NCI-H510A (cell line): ENCODE data around the gene MUC3A.
"Not testable (repeated sequence)": the region's sequence is repeated elsewhere in the genome, so short reads cannot be mapped to it uniquely, and the experiment has no call there.

ENCODE experiments used
- DNase-seq: peaks from one replicate; lab custom pipeline; 2025; lab: John Stamatoyannopoulos, UW

The MUC3A gene

DNA sequence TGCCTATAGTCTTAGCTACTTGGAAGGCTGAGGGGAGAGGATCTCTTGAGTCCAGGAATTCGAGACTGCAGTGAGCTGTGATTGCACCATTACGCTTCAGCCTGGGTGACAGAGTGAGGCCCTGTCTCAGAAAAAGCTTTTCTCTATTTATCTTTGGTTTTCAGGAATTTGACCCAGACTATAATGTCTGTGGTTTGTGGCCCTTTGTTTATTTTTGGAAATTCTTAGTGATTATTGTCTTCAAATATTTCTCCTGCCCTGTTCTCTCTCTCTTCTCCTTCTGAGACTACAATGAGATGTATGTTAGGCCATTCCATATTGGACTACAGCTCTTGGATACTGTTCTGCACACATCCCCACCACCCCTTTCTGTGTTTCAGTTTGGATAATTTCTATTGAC lies 24.7 kb downstream of the MUC3A start:
- no peak for DNase-seq

DNA sequence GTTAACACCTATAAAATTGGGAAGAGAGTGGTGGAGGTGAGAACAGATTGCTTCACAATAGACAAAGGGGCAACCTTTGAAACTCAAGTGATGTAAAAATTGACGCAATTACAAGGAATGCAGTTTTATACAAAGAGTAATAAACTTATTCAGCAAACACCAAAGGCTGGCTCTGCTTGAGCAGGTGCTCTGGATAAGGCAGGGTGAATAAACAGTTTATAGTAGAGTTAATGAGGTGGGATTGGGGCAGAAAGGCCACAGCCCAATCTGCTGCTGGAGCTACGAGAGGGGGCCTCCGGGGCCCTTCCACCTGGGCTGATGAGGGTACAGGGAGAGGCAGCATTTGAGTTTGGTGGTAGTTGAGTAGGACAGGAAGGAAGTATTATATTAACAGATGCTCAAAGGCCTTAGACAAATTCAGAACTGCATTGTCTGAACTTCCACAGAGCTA lies 26.1 kb downstream of the MUC3A start:
- no peak for DNase-seq

DNA sequence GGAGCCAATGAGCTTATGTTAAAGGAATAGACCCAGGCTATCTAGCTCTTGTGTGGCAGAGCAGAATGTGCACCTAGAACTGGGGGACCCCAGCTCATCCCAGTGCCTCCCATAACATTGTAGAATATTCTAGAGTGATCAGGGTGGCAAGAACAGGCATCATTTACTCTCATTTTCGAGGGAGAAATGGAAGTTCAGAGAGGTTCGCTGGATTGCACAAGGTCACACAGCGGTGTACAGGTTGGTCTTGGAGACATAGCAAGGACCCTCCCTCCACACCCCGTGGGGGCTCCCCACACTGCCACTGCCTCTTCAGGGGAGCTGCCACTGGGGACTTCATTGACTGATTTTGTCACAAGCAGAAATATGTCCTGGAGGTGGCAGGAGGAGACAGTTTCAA lies 29.0 kb downstream of the MUC3A start:
- no peak for DNase-seq

DNA sequence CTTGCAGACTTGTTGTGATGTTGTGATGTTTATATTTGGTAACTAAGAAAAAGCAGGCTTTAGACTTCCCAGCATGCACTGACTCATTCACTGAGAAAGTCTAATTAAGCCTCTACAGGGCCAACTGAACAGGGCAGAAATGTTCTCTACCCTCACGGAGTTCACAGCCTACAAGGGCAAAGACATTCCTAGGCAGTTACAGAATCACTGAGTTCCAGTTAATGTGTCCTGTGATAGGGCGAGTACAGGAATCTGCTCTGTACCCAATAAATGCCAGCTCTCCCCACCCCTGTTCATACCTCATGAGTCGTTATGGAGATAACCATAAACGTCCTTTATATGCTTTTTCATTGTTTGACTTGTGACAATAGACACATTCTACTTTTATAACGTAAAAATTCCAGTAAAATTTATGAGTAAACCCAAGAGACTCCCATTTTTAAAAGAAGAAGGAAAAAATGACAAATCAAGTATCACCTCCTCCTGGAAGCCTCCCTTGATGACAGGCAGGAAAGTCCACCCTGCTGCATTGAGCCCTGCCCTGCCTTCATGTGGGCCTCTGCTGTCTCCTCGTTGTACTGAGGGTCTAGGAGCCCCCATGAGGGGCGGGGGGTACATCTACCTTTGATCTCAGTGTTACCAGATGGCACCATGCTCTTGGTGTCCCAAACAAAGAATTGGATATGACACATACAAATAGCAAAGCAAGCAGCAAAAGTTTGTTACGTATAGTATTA lies 34.3 kb downstream of the MUC3A start:
- no peak for DNase-seq

DNA sequence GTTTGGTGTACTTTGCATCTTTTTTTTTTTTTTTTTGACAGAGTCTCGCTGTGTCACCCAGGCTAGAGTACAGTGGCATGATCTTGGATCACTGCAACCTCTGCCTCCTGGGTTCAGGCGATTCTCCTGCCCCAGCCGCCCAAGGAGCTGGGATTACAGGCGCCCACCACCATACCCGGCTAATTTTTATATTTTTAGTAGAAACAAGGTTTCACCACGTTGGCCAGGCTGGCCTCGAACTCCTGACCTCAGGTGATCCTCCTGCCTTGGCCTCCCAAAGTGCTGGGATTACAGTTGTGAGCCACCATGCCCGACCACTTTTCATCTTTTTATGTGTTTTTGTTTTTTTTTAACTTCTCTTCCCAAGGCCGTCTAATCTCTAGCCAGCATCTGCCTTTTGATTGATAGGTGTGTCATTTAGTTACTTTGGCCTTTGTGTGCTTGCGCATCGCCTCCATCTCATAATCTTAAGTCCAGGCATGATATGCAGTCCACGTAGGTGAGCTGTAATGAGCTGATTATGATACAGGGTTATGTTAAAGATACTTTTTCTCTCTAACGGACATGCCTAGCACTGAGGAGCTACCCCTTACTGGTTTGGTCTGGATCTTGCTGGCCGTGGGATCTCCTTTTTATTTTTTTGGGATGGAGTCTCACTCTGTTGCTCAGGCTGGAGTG lies 35.0 kb downstream of the MUC3A start:
- DNase-seq: not testable (repeated sequence)

DNA sequence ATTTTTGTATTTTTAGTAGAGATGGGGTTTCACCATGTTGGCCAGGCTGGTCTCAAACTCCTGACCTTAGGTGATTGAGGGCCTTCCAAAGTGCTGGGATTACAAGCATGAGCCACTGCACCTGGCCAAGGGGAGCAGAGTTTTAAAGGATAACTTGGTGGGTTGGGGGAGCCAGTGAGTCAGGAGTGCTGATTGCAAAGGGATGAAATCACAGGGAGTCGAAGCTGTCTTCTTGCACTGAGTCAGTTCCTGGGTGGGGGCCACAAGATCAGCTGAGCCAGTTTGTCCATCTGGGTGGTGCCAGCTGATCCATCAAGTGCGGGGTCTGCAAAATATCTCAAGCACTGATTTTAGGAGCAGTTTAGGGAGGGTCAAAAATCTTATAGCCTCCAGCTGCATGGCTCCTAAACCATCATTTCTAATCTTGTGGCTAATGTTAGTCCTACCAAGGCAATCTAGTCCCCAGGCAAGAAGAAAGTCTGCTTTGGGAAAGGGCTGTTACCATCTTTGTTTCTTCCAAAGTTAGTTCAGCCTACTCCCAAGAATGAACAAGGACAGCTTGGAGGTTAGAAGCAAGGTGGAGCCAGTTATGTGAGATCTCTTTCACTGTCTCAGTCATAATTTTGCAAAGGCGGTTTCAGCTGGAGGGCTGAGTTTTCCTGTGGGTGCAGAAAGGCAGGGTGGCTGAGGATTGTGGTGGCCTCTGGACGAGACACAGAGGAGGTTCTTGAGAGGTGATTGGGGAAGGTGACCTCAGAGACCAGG lies 35.9 kb downstream of the MUC3A start:
- DNase-seq: not testable (repeated sequence)

DNA sequence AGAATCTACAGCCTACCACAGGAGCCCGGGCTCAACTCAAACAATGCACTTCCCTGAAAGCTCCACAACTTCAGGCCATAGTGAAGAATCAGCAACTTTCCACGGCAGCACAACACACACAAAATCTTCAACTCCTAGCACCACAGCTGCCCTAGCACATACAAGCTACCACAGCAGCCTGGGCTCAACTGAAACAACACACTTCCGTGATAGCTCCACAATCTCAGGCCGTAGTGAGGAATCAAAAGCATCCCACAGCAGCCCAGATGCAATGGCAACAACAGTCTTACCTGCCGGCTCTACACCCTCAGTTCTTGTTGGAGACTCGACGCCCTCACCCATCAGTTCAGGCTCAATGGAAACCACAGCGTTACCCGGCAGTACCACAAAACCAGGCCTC lies 42.3 kb downstream of the MUC3A start:
- DNase-seq: no peak

DNA sequence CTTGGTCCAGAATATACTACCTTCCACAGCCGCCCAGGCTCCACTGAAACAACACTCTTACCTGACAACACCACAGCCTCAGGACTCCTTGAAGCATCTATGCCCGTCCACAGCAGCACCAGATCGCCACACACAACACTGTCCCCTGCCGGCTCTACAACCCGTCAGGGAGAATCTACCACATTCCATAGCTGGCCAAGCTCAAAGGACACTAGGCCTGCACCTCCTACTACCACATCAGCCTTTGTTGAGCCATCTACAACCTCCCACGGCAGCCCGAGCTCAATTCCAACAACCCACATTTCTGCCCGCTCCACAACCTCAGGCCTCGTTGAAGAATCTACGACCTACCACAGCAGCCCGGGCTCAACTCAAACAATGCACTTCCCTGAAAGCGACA lies 42.9 kb downstream of the MUC3A start:
- not testable (repeated sequence) for DNase-seq

DNA sequence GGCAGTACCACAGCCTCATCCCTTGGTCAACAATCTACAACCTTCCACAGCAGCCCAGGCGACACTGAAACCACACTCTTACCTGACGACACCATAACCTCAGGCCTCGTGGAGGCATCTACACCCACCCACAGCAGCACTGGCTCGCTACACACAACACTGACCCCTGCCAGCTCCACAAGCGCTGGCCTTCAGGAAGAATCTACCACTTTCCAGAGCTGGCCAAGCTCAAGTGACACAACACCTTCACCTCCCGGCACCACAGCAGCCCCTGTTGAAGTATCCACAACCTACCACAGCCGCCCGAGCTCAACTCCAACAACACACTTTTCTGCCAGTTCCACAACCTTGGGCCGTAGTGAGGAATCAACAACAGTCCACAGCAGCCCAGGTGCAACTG lies 45.3 kb downstream of the MUC3A start:
- DNase-seq: not testable (repeated sequence)

DNA sequence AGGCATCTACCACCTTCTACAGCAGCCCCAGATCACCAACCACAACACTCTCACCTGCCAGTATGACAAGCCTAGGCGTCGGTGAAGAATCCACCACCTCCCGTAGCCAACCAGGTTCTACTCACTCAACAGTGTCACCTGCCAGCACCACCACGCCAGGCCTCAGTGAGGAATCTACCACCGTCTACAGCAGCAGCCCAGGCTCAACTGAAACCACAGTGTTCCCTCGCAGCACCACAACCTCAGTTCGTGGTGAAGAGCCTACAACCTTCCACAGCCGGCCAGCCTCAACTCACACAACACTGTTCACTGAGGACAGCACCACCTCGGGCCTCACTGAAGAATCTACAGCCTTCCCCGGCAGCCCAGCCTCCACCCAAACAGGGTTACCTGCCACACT lies 49.2 kb downstream of the MUC3A start:
- not testable (repeated sequence) for DNase-seq

DNA sequence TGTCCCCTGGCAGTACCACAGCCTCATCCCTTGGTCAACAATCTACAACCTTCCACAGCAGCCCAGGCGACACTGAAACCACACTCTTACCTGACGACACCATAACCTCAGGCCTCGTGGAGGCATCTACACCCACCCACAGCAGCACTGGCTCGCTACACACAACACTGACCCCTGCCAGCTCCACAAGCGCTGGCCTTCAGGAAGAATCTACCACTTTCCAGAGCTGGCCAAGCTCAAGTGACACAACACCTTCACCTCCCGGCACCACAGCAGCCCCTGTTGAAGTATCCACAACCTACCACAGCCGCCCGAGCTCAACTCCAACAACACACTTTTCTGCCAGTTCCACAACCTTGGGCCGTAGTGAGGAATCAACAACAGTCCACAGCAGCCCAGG lies 50.0 kb downstream of the MUC3A start:
- not testable (repeated sequence) for DNase-seq

DNA sequence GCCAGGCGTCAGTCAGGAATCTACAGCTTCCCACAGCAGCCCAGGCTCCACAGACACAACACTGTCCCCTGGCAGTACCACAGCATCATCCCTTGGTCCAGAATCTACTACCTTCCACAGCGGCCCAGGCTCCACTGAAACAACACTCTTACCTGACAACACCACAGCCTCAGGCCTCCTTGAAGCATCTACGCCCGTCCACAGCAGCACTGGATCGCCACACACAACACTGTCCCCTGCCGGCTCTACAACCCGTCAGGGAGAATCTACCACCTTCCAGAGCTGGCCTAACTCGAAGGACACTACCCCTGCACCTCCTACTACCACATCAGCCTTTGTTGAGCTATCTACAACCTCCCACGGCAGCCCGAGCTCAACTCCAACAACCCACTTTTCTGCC lies 50.7 kb downstream of the MUC3A start:
- DNase-seq: not testable (repeated sequence)

DNA sequence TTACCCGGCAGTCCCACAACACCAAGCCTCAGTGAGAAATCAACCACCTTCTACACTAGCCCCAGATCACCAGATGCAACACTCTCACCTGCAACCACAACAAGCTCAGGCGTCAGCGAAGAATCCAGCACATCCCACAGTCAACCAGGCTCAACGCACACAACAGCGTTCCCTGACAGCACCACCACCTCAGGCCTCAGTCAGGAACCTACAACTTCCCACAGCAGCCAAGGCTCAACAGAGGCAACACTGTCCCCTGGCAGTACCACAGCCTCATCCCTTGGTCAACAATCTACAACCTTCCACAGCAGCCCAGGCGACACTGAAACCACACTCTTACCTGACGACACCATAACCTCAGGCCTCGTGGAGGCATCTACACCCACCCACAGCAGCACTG lies 53.0 kb downstream of the MUC3A start:
- DNase-seq: not testable (repeated sequence)

DNA sequence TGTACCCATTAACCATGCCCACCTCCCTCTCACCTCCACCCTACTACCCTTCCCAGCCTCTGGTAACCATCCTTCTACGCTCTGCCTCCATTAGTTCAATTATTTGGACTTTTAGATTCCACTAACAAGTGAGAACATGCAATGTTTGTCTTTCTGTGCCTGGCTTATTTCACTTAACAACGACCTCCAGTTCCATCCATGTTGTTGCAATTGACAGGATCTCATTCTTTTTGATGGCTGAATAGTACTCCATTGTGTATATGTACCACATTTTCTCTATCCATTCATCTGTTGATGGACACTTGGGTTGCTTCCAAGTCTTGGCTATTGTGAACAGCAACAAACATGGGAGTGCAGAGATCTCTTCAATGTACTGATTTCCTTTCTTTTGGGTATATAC lies 58.0 kb downstream of the MUC3A start:
- not testable (repeated sequence) for DNase-seq

DNA sequence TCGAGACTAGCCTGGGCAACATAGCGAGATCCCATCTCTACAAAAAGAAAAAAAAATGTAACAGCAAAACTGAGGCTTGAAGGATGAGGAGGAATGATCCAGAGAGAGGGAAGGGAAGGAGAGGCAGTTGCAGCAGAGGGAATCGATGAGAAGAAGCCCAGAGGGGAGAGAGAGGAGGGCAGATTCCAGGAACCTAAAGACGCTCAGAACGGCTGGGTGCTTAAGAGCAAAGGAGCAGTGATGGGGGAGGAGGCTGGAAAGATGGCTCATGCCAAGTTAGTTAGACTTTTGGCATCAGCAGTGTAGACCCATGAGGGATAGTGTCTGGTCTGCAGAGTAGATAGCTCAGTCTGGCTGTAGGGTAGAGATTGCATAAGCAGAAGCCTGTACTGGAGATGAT lies 60.3 kb downstream of the MUC3A start:
- no peak for DNase-seq

DNA sequence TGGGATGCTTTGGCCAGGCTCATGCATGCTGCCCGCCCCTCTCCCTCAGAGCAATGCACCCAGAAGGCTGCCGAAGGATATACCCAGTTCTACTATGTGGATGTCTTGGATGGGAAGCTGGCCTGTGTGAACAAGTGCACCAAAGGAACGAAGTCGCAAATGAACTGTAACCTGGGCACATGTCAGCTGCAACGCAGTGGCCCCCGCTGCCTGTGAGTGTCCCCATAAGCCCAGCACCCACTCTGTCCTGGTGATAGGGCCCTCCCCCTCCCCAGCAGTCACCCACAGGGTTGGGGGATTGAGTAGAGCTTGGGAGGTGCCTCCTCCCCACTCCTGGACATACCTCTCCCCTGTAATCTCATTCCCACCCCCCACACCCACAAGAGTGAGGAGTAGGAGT lies 63.6 kb downstream of the MUC3A start:
- no peak for DNase-seq

DNA sequence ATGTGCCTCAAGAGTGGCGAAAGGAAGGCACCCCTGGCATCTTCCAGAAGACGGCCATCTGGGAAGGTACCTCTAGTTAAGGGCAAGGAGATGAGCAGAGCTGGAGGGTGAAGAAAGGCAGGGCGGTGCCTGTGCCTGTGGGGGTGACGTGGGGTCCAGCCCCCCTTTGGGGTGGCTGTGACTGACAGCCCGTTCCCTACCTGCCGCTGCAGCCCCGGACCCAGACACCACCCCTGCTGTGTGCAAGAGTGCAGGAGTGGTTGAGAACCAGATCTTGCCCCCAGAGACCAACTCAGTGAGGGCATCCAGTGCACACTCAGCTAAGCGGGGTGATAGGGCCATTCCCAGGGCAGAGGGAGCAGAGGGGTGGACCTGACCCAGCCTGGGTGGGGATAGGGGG lies 66.3 kb downstream of the MUC3A start:
- no peak for DNase-seq

DNA sequence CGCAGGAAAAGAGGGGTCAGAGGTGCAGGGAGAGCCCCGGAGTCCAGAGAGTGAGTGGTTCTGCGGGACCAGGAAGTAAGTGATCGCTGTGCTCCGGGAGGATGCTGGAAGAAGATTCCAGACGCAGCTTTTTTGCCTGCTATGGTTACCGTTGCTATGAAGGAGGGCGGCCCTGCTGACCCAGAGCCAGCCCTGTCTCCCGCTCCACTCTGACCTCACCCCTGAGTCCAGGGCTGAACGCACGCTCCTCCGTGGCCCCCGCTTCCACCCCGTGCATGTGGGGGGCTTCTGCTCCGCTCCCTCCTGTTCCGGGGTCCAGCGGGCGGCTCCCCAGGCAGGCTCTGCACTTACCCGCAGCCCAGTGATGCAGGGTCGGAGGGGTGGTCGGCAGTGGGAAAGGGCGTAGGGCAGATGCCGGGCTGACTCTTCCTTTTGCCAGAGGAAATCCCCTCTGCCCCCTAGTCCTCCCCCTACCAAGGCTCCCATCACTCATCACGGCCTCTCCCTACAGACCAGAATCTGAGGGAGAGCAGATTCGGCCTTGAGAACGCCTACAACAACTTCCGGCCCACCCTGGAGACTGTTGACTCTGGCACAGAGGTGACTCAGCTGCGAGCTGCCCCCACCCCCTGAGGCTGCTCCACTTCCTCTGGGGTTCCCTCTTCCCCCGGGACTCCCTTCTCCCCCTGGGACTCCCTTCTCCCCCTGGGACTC lies 67.9 kb downstream of the MUC3A start:
- DNase-seq: no peak
